Fibroblast of mammary gland (primary cell): ENCODE results near the gene MRPS2.

Experiments
- DNase-seq: peaks from one replicate; pipeline ENCODE4 v3.0.0-alpha.2; 2010; ENCODE audit warnings: low read depth
- H3K4me3 ChIP-seq: 2 replicates; pipeline ENCODE4 v1.5.1; 2011; ENCODE audit warnings: low read depth, mild to moderate bottlenecking, low read length, moderate library complexity; ENCODE audit not compliant: control insufficient read depth
- CTCF ChIP-seq: conservative IDR thresholded peaks from 2 replicates; pipeline ENCODE4 v1.5.1; 2011; ENCODE audit warnings: low read depth, low read length, inconsistent platforms; ENCODE audit not compliant: control insufficient read depth, insufficient read depth

MRPS2 gene

GRCh38 chr9:135519179-135519971 is 18.9 kb downstream of the MRPS2 start:
- H3K4me3 ChIP-seq = no peak overlapping the region
- no peak for DNase-seq
- TF ChIP-seq CTCF = no peak

GRCh38 chr9:135520916-135521607 is 20.6 kb downstream of the MRPS2 start, which contains the start of gene LCN1:
Gene LCN1 (plus strand): TSS chr9:135521440. CDS start chr9:135521498, 58 bp downstream.
- TF ChIP-seq CTCF = no peak
- no peak within 1 kb of the TSS for H3K4me3 ChIP-seq
- DNase-seq = no peak

- H3K4me3 ChIP-seq = no peak overlapping the region
- TF ChIP-seq CTCF = no peak
- DNase-seq = no peak
Observed at GRCh38 chr9:135521608-135522095, 21.2 kb downstream of the MRPS2 start.

- no peak overlapping the region for H3K4me3 ChIP-seq
- no peak for DNase-seq
- TF ChIP-seq CTCF = no peak
Observed at GRCh38 chr9:135522137-135522877, 21.8 kb downstream of the MRPS2 start.

GRCh38 chr9:135522931-135523330 is 22.4 kb downstream of the MRPS2 start:
- no peak overlapping the region for H3K4me3 ChIP-seq
- DNase-seq = no peak
- TF ChIP-seq CTCF = no peak

GRCh38 chr9:135523521-135524129 is 23.1 kb downstream of the MRPS2 start:
- H3K4me3 ChIP-seq = no peak overlapping the region
- TF ChIP-seq CTCF = no peak
- DNase-seq = no peak
